ENCODE data around the gene NPRL2.

The NPRL2 gene

GRCh38 chr3:50303013-50303815, 47.4 kb downstream of the NPRL2 start, which contains the start of gene HYAL1:
Gene HYAL1, minus strand, starts transcription at chr3:50303574. Its CDS starts 618 bp downstream, at chr3:50302956.
- DNase-seq, result no peak

- no peak for DNase-seq
Measured at GRCh38 chr3:50302095-50303012, 48.2 kb downstream of the NPRL2 start.

- no peak for DNase-seq
Measured at GRCh38 chr3:50300681-50301254, 49.8 kb downstream of the NPRL2 start.

GRCh38 chr3:50299929-50300680, 50.5 kb downstream of the NPRL2 start:
- DNase-seq, result peak; percentile 47

- no peak for DNase-seq
Measured at GRCh38 chr3:50299638-50299928, 51.0 kb downstream of the NPRL2 start.

- DNase-seq, result peak; percentile 97
Measured at GRCh38 chr3:50298836-50299637, 51.5 kb downstream of the NPRL2 start, which contains the start of the genes HYAL3 and NAA80. Gene HYAL3, minus strand, starts transcription at chr3:50299405. Its CDS starts 3,803 bp downstream, at chr3:50295602. Gene NAA80, minus strand, starts transcription at chr3:50299405. Its CDS starts 1,942 bp downstream, at chr3:50297463.

GRCh38 chr3:50297896-50298725, 52.5 kb downstream of the NPRL2 start:
- DNase-seq, result no peak

- DNase-seq, result no peak
Measured at GRCh38 chr3:50297384-50297775, 53.2 kb downstream of the NPRL2 start.

Measured in retina (tissue), 1 donor.